ENCODE data around the gene DDI1.

DDI1 gene

GRCh38 chr11:104036588-104036987, at the start of gene DDI1:
Gene DDI1, plus strand, starts transcription at chr11:104036640. Its CDS starts 183 bp downstream, at chr11:104036823.
- DNase-seq (ENCODE audit: low read depth) = no peak

- no peak for DNase-seq (ENCODE audit: low read depth)
These were observed 48.5 kb upstream of the DDI1 start for GRCh38 chr11:103987629-103988594.

DNA sequence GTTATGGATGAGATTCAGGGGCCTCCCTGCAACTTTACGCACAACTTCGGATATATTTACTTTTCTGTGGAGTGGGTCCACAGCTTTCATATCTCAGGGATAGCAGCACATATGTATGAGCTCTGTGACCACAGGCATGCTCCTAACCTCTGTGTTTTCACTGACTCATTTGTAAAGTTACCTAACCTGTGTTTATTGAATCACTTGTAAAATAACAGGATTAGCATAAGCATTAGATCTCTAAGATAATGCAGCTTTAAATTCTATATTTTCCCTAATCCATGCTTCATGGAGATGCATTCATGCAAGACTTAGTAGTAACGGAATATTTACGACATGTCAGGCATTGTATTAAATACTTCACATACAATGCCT, 47.9 kb upstream of the DDI1 start:
- DNase-seq (ENCODE audit: low read depth) = no peak

DNA sequence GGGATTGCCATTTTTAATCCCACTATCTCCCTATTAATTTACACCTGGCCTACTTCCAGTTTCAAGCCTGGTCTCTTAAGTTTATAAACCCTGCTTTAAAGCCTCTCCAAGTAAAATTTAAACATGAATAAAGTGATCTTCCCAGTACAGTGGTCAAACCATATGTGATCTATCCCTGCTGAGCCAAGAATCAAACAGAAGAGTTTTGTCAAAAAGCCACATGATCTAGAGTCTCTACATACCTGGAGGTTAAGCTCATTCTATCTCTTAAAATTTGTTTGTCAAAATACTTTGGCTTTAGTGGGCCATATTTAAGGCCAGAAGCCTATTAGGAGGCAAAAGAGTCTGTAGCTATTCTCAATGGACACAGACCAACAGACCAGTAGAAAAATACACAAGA, 42.9 kb upstream of the DDI1 start:
- DNase-seq (ENCODE audit: low read depth) = no peak

- DNase-seq (ENCODE audit: low read depth) = no peak
These were observed 42.3 kb upstream of the DDI1 start for GRCh38 chr11:103994094-103994493.

DNA sequence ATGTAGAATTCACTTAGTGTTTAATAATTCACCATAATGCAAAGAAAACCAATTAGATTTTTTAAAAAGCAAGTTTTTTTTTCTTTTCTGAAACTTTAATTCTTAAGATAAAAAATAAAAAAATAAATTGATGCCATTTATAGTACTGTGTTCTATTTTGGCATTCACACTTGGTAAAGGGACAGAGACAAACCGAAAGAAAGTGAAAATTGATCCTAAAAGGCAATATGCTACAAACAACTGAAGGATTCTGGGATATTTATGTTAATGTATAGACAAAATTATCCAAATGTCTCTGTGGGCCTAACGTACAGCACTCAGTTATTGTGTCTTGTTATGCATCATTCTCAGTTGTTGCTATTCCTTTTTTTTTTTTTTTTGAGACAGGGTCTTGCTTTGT, 41.9 kb upstream of the DDI1 start:
- no peak for DNase-seq (ENCODE audit: low read depth)

GRCh38 chr11:103995896-103996295, 40.5 kb upstream of the DDI1 start:
- DNase-seq (ENCODE audit: low read depth) = no peak

DNA sequence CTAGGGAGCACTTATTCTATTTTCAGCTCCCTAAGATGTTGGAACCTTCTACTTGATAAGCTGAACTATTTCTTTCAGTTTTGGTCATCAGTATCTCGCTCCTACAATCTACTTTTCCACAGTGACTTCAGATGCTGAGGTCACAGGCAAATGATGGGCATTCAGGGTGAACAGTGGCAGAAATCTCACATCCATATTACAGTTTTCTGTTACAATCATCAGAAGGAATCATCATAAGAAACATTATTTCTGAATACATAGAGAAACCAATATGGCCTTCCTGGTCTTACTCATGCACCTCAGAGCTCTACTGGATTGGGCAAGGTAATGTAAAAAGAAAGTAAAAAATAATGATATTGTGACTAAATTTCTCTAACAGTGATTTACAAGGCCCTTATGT, 39.4 kb upstream of the DDI1 start:
- DNase-seq (ENCODE audit: low read depth) = no peak

DNA sequence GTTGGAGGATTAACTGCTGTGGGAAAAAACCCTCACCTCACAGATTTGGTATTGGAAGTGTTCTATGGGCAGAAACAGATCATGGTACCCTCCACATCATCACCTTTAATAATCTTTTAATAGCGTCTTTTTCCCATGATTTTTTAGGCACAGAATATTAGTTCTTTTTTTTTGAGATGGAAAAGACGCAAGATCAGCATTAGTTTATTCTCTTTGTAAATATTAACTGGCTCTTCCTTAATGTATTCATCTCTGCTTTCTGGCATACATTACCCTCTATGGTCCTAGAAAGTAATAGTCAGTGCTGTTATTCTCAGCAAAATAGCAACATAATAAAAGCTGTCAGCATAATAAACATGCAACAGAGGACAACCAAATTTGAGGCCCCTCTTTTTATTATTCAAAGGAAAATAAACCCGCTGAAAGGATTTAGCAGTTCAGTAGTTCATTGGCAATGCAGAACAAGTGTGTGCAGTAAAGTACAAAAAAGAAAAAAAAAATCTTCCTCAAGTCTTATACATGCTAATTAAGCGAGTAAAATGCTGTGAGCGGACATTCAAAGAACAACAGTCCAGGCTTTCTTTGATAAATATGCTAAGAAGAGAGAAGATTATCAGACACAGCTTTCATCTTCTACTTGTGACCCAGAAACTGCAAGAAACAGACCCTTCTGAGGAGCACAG, 37.5 kb upstream of the DDI1 start:
- DNase-seq (ENCODE audit: low read depth) = no peak

DNA sequence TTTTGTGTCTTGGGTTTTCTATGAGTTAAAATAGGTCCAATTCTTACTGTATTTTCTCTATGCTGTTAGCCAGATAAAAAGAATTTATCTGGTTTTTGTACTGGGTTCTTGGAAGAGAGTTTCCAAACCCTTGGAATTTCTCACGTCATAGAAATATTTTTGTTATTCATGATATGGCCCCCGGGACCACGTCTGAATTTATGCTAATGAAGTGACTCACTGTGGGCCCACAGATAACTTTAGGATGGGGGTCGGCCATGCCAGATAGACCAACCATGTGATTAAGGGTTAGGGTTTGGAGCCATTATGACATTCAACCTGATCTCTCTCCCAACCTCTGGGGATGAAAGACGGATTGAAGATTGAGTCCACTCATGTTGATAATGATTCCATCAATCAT, 35.6 kb upstream of the DDI1 start:
- DNase-seq (ENCODE audit: low read depth) = no peak

DNA sequence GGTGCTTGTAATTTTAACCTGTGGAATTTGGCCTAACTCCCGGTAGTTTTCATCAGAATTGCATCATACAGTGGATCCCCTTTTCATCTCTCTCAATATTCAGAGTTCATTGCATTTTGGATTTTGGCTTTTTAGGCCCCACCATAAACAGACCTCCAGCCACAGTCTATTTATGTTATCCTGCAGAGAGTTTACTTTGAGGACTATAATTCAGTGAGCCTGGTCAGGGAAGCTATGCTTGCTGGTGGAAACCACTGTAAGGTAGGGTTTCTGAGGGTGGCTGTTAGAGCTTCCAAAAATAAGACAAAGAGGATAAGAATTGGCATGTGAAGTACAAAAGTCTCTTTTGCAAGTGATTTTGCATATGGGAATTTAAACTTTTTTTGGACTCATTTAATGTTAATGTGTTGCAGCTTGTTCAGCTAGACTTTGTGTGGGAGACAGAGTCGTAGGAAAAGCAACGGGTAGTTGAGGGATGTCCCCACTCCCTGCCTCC, 34.8 kb upstream of the DDI1 start:
- DNase-seq (ENCODE audit: low read depth) = no peak

DNA sequence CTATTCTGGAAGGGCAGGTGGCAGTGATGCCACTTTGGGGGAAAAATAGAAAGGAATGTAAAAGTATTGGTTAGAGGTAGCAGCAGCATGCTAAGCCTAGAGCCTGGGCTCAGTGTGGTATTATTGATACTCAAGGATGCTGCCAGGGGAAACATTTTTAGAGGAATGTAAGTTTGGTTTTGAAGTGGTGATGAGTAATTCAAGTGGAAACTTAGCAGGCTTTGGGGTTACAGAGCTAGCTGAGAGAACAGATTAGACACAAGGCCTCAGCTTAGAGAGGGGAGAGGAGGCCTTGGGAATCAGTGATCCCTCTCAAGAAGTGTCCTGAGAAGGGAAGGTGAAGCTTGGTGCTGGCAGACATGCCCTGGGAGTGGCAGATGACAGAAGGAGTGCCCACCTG, 32.9 kb upstream of the DDI1 start:
- DNase-seq (ENCODE audit: low read depth) = no peak

DNA sequence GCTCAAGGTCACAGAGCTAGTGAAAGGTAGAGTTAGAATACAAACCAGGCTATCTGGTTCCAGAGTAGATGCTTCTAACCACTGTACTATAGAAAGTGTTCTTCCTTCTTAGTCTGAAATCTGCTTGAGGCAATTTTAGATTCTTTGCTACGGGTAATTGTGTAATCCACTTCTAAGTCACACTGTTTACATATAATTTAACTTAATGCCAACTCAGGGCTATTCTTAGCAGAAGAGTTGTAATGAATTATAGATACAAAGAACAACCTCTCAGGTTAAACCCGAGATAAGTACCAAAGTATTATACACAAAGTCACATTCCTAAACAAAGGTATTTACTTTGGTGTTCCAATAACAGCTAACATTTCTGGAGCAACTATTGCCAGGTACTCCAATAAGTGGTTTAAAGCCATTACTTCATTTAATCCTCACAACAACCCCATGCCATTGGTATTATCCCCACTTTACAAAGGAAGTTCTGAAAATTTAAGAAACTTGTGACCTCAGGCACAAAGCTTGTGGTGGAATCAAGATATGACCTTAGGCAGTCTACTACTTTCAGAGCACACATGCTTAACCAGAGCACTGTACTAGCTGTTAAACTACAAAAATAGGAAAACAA, 31.1 kb upstream of the DDI1 start:
- DNase-seq (ENCODE audit: low read depth) = no peak

GRCh38 chr11:104009744-104010143, 26.7 kb upstream of the DDI1 start:
- DNase-seq (ENCODE audit: low read depth) = no peak

GRCh38 chr11:104011044-104011443, 25.4 kb upstream of the DDI1 start:
- no peak for DNase-seq (ENCODE audit: low read depth)

DNA sequence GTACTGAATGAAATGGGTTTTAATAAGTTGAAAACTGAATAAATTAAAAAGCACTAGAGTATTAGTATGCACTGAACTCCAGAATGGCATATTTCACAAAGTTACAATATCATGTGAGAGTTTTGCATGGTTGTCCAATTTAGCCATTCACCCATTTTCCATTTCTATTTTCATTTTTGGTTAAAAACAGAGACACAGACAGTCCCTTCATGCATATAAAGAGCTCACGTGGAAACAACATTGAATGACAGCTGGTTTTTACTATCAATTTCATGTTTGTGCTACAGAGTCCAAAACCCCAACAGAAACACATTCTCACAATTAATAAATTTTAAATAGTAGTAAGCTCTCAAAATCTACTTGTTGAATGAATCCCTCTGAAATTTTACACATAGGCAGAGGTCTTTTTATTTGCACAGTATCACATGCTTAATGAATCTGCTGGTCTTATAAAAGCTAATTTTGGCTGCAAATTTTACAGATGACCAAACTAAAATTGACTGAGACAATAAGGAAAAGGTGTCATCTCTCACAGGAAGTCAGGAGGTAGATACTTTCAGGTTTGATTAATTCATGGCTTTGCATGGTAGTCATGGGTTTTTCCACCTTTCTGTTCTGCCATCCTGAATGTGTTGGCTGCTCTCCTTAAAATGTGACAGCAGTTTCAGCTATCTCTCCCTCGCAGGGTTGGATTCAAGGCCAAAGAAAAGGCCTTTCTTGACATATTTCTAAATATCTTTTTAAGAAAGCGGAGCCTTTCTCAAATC, 20.6 kb upstream of the DDI1 start:
- DNase-seq (ENCODE audit: low read depth) = no peak

DNA sequence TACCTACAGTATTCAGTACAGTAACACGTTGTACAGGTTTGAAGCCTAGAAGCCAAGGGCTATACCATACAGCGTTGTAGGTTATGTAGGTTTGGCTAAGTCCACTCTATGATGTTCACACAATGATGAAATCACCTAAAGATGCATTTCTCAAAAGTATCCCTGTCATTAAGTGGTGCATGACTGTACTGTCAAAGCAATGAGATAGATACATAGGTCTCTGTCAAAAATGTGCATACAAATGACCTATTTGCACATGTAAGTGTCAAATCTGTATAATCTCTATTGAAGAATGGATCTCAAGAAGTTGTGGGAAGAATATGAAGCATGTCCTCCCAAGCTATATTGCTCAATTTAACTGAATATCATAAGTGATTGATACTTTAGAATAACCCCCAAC, 11.9 kb upstream of the DDI1 start:
- DNase-seq (ENCODE audit: low read depth) = no peak

DNA sequence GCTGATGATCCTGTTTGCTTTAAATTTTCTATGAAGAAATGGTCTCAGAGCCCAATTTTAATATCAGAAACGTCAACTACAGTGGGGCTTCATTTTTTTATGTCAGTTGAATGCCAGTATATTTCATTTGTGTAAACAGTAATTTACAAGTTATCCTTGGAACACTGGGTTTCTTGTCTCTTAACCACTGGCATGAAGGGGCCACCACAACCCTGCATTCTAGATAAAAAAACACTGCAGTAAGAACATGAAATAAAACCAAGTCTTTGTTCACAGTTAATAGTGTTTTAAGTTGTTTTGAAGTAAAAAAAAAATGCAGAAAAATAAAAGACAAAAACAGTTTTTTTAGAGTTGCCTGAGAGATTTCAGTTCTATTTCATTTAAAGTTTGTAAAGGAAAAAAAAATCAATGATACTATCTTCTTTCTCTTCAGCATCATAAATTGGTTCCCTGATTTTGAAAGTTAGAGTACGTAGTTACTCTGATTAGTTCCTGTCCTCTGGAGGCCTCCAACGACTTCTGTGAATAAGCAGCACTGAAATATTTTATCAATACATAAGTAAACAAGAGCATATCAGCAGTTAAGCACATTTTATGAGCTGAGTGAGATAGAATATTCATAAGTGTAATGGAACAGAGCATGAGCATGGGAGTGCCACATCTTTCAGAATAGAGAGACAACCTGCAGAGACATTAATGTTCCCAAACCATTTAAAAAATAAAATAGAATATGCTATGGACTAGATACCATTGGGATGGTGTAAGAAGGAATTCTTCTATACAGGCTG, 7.8 kb upstream of the DDI1 start:
- DNase-seq (ENCODE audit: low read depth) = no peak

DNA sequence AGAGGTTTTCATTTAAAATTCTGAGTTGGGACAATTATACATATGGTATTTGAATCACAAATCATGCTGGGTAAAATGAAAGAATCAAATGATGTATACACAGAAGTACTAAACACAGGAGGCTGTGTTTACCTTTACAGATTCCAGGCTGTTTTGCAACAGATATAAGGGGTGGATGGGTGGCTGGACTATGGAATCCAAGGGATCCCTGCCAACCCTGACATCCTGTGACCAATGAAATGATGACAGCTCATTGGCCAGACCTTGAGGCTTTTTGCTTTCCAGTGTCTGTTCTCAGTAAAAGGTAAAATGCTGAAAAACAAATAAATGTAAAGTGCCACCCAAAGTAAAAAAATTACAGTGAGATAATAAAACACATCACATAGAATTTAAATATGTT, 3.3 kb upstream of the DDI1 start:
- DNase-seq (ENCODE audit: low read depth) = no peak

- no peak for DNase-seq (ENCODE audit: low read depth)
These were observed 2.9 kb upstream of the DDI1 start for GRCh38 chr11:104033561-104033960.

DNA sequence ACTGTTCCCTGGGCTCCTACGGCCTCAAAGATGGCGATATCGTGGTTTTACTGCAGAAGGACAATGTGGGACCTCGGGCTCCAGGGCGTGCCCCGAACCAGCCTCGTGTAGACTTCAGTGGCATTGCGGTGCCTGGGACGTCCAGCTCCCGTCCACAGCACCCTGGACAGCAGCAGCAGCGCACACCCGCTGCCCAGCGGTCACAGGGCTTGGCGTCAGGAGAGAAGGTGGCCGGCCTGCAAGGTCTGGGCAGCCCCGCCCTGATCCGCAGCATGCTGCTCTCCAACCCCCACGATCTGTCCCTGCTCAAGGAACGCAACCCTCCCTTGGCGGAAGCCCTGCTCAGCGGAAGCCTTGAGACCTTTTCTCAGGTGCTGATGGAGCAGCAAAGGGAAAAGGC, 555 bp downstream of the DDI1 start:
- DNase-seq (ENCODE audit: low read depth) = no peak
